HEK293 (cell line): Measurements from ENCODE around the gene ZNF565.
A peak's percentile ranks its signal among the peaks of the same experiment; 100 is the strongest.

ENCODE experiments used
- GFI1B ChIP-seq: fragments of 450-650 bp; formaldehyde crosslinking; IDR thresholded peaks from 2 replicates; pipeline ENCODE4 v1.5.1; 2016; ENCODE audit warnings: missing biosample characterization, missing genetic modification characterization
- KLF8 ChIP-seq: fragments of 450-650 bp; formaldehyde crosslinking; IDR thresholded peaks from 2 replicates; pipeline ENCODE4 v1.5.1; 2016; ENCODE audit warnings: missing biosample characterization, missing genetic modification characterization
- MEIS1 ChIP-seq: sonication (generic); formaldehyde crosslinking; IDR thresholded peaks from 2 replicates; pipeline ENCODE4 v1.8.1; 2022; ENCODE audit warnings: missing genetic modification reagents, mild to moderate bottlenecking, borderline replicate concordance
- PBX3 ChIP-seq: sonication (generic); formaldehyde crosslinking; IDR thresholded peaks from 2 replicates; pipeline ENCODE4 v1.8.1; 2022; ENCODE audit warnings: mild to moderate bottlenecking, moderate library complexity, missing genetic modification reagents
- PRDM6 ChIP-seq: fragments of 450-650 bp; formaldehyde crosslinking; IDR thresholded peaks from 2 replicates; pipeline ENCODE4 v1.5.1; 2017; ENCODE audit warnings: missing biosample characterization, missing genetic modification characterization
- RBAK ChIP-seq: fragments of 450-650 bp; formaldehyde crosslinking; IDR thresholded peaks from 2 replicates; pipeline ENCODE4 v1.5.1; 2016; ENCODE audit warnings: missing biosample characterization, missing genetic modification characterization
- SP7 ChIP-seq: fragments of 450-650 bp; formaldehyde crosslinking; IDR thresholded peaks from 2 replicates; pipeline ENCODE4 v1.5.1; 2016; ENCODE audit warnings: missing biosample characterization, missing genetic modification characterization
- ZBTB17 ChIP-seq: fragments of 450-650 bp; formaldehyde crosslinking; IDR thresholded peaks from 2 replicates; pipeline ENCODE4 v1.5.1; 2016; ENCODE audit warnings: missing biosample characterization, missing genetic modification characterization
- ZBTB48 ChIP-seq: fragments of 450-650 bp; formaldehyde crosslinking; IDR thresholded peaks from 2 replicates; pipeline ENCODE4 v1.5.1; 2016; ENCODE audit warnings: missing biosample characterization, missing genetic modification characterization
- ZFP3 ChIP-seq: fragments of 450-650 bp; formaldehyde crosslinking; IDR thresholded peaks from 2 replicates; pipeline ENCODE4 v1.5.1; 2016; ENCODE audit warnings: low read depth, missing biosample characterization, missing genetic modification characterization
- ZFP37 ChIP-seq: fragments of 450-650 bp; formaldehyde crosslinking; IDR thresholded peaks from 2 replicates; pipeline ENCODE4 v1.5.1; 2016; ENCODE audit warnings: missing biosample characterization, missing genetic modification characterization
- ZFP41 ChIP-seq: fragments of 450-650 bp; formaldehyde crosslinking; IDR thresholded peaks from 2 replicates; pipeline ENCODE4 v1.5.1; 2016; ENCODE audit warnings: missing biosample characterization, missing genetic modification characterization, borderline replicate concordance
- ZFP69B ChIP-seq: fragments of 450-650 bp; formaldehyde crosslinking; IDR thresholded peaks from 2 replicates; pipeline ENCODE4 v1.5.1; 2016; ENCODE audit warnings: missing biosample characterization, missing genetic modification characterization
- ZNF112 ChIP-seq: fragments of 450-650 bp; formaldehyde crosslinking; IDR thresholded peaks from 2 replicates; pipeline ENCODE4 v1.5.0; 2017; ENCODE audit warnings: missing biosample characterization, missing genetic modification characterization
- ZNF169 ChIP-seq: fragments of 450-650 bp; formaldehyde crosslinking; IDR thresholded peaks from 2 replicates; pipeline ENCODE4 v1.5.1; 2016; ENCODE audit warnings: missing biosample characterization, missing genetic modification characterization
- ZNF2 ChIP-seq: fragments of 450-650 bp; formaldehyde crosslinking; IDR thresholded peaks from 2 replicates; pipeline ENCODE4 v1.5.1; 2016; ENCODE audit warnings: missing biosample characterization, missing genetic modification characterization
- ZNF341 ChIP-seq: fragments of 450-650 bp; formaldehyde crosslinking; IDR thresholded peaks from 2 replicates; pipeline ENCODE4; 2016; ENCODE audit warnings: low read depth, missing biosample characterization, missing genetic modification characterization
- ZNF350 ChIP-seq: fragments of 450-650 bp; formaldehyde crosslinking; IDR thresholded peaks from 2 replicates; pipeline ENCODE4 v1.5.0; 2017; ENCODE audit warnings: missing biosample characterization, mild to moderate bottlenecking, missing genetic modification characterization
- ZNF426 ChIP-seq: fragments of 450-650 bp; formaldehyde crosslinking; IDR thresholded peaks from 2 replicates; pipeline ENCODE4 v1.5.1; 2017; ENCODE audit warnings: missing biosample characterization, missing genetic modification characterization, mild to moderate bottlenecking, inconsistent platforms, moderate library complexity
- ZNF473 ChIP-seq: fragments of 450-650 bp; formaldehyde crosslinking; IDR thresholded peaks from 2 replicates; pipeline ENCODE4 v1.5.1; 2017; ENCODE audit warnings: missing biosample characterization, missing genetic modification characterization
- ZNF48 ChIP-seq: fragments of 450-650 bp; formaldehyde crosslinking; IDR thresholded peaks from 2 replicates; pipeline ENCODE4 v1.5.1; 2016; ENCODE audit warnings: missing biosample characterization, missing genetic modification characterization
- ZNF510 ChIP-seq: fragments of 450-650 bp; formaldehyde crosslinking; IDR thresholded peaks from 2 replicates; pipeline ENCODE4 v1.5.1; 2018; ENCODE audit warnings: mild to moderate bottlenecking, missing genetic modification characterization, missing biosample characterization; ENCODE audit not compliant: insufficient replicate concordance
- ZNF600 ChIP-seq: fragments of 450-650 bp; formaldehyde crosslinking; IDR thresholded peaks from 2 replicates; pipeline ENCODE4 v1.5.1; 2016; ENCODE audit warnings: missing biosample characterization, missing genetic modification characterization
- ZNF639 ChIP-seq: fragments of 450-650 bp; formaldehyde crosslinking; IDR thresholded peaks from 2 replicates; pipeline ENCODE4 v1.5.1; 2016; ENCODE audit warnings: missing biosample characterization, missing genetic modification characterization
- ZNF707 ChIP-seq: fragments of 450-650 bp; formaldehyde crosslinking; IDR thresholded peaks from 2 replicates; pipeline ENCODE4 v1.5.1; 2016; ENCODE audit warnings: missing biosample characterization, missing genetic modification characterization
- ZNF830 ChIP-seq: fragments of 450-650 bp; IDR thresholded peaks from 2 replicates; pipeline ENCODE4 v1.5.0; 2018; ENCODE audit warnings: missing biosample characterization, missing genetic modification characterization, low read depth, mild to moderate bottlenecking, moderate library complexity
- TF ChIP-seq, protein P1 (sequence below): fragments of 450-650 bp; formaldehyde crosslinking; IDR thresholded peaks from 2 replicates; pipeline ENCODE4; 2016; ENCODE audit warnings: missing biosample characterization, missing genetic modification characterization
- TF ChIP-seq, protein P2 (sequence below): fragments of 450-650 bp; formaldehyde crosslinking; IDR thresholded peaks from 2 replicates; pipeline ENCODE4 v1.5.1; 2016; ENCODE audit warnings: missing biosample characterization, missing genetic modification characterization, borderline replicate concordance
- TF ChIP-seq, protein P3 (sequence below): fragments of 450-650 bp; formaldehyde crosslinking; IDR thresholded peaks from 2 replicates; pipeline ENCODE4 v1.5.1; 2016; ENCODE audit warnings: missing biosample characterization, missing genetic modification characterization

Gene ZNF565

DNA sequence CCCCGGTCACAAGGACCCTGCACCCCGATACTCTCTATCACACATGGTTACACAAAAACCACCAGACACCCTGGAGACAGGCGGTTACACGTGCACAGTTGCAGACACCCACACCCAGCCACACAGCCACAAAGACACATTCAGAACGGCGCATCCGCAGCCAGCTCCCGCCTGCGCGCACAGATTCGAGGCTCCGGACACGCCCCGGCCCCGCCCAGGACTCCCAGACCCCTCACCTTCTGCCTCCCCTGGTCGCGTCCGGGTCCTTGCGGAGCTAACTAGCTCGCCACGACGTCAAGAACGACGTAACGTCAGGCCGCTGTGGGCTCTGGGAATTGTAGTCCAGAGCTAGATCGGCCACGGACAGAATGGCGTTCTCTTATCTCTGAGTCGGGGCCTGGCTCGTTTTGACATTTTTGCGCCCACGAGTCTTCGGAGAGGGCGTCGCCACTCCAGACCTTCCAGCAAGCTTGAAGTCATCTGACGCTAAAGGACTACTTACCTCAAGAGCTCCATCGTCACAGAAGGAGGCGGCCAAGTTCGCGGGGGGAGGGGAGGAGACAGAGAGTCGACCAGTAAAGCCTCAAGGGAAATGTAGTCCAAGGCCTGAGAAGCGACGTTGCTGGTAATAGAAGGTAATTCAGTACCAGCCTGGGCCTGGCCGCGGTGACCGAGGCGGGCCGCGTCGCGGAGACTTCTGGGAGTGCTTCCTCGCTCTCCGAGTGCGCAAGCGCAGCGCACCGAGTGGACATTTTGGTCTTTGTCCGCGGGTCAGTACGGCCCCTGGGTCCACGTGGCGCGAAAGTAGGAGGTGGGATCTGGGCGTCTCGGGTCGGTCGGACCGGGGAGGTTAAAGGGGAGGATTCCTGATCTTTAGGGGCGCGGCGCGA, at the start of gene ZNF565, which contains the start of gene ZNF146 (continued):
- TF ChIP-seq, protein P1, sequence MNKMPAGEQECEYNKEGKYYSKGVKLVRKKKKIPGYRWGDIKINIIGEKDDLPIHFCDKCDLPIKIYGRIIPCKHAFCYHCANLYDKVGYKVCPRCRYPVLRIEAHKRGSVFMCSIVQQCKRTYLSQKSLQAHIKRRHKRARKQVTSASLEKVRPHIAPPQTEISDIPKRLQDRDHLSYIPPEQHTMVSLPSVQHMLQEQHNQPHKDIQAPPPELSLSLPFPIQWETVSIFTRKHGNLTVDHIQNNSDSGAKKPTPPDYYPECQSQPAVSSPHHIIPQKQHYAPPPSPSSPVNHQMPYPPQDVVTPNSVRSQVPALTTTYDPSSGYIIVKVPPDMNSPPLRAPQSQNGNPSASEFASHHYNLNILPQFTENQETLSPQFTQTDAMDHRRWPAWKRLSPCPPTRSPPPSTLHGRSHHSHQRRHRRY (tag by site-specific recombination), result no peak
- TF ChIP-seq ZNF169 (tag by site-specific recombination) (no peak), ZNF707 (no peak), ZNF510 (tag by site-specific recombination) (no peak), ZNF639 (no peak; the same call in none of the 2 replicates), ZNF830 (no peak), ZNF112 (tag by site-specific recombination) (no peak), ZBTB17 (tag by site-specific recombination) (peak; percentile 100), PRDM6 (tag by site-specific recombination) (no peak), MEIS1 (CRISPR knock-in tag) (no peak), ZFP37 (tag by site-specific recombination) (no peak; the same call in 1 of the 2 replicates), PBX3 (CRISPR knock-in tag) (0 out of 2 replicates have a peak, but pooled peaks have one; percentile 35), ZNF600 (peak; percentile 88; the same call in 1 of the 2 replicates), ZNF426 (tag by site-specific recombination) (no peak), ZNF473 (tag by site-specific recombination) (no peak), ZFP69B (tag by site-specific recombination) (no peak), ZNF341 (tag by site-specific recombination) (peak; percentile 96), ZNF350 (tag by site-specific recombination) (no peak), GFI1B (no peak), ZFP41 (tag by site-specific recombination) (no peak), RBAK (no peak), ZFP3 (tag by site-specific recombination) (no peak), SP7 (tag by site-specific recombination) (peak; percentile 83; the same call in 1 of the 2 replicates), ZNF48 (no peak), KLF8 (tag by site-specific recombination) (peak; percentile 97), ZNF2 (tag by site-specific recombination) (peak; percentile 89; the same call in 1 of the 2 replicates), ZBTB48 (tag by site-specific recombination) (0 out of 2 replicates have a peak, but pooled peaks have one; percentile 93)
- TF ChIP-seq, protein P2, sequence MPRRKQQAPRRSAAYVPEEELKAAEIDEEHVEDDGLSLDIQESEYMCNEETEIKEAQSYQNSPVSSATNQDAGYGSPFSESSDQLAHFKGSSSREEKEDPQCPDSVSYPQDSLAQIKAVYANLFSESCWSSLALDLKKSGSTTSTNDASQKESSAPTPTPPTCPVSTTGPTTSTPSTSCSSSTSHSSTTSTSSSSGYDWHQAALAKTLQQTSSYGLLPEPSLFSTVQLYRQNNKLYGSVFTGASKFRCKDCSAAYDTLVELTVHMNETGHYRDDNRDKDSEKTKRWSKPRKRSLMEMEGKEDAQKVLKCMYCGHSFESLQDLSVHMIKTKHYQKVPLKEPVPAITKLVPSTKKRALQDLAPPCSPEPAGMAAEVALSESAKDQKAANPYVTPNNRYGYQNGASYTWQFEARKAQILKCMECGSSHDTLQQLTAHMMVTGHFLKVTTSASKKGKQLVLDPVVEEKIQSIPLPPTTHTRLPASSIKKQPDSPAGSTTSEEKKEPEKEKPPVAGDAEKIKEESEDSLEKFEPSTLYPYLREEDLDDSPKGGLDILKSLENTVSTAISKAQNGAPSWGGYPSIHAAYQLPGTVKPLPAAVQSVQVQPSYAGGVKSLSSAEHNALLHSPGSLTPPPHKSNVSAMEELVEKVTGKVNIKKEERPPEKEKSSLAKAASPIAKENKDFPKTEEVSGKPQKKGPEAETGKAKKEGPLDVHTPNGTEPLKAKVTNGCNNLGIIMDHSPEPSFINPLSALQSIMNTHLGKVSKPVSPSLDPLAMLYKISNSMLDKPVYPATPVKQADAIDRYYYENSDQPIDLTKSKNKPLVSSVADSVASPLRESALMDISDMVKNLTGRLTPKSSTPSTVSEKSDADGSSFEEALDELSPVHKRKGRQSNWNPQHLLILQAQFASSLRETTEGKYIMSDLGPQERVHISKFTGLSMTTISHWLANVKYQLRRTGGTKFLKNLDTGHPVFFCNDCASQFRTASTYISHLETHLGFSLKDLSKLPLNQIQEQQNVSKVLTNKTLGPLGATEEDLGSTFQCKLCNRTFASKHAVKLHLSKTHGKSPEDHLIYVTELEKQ, result no peak
- TF ChIP-seq, protein P3, sequence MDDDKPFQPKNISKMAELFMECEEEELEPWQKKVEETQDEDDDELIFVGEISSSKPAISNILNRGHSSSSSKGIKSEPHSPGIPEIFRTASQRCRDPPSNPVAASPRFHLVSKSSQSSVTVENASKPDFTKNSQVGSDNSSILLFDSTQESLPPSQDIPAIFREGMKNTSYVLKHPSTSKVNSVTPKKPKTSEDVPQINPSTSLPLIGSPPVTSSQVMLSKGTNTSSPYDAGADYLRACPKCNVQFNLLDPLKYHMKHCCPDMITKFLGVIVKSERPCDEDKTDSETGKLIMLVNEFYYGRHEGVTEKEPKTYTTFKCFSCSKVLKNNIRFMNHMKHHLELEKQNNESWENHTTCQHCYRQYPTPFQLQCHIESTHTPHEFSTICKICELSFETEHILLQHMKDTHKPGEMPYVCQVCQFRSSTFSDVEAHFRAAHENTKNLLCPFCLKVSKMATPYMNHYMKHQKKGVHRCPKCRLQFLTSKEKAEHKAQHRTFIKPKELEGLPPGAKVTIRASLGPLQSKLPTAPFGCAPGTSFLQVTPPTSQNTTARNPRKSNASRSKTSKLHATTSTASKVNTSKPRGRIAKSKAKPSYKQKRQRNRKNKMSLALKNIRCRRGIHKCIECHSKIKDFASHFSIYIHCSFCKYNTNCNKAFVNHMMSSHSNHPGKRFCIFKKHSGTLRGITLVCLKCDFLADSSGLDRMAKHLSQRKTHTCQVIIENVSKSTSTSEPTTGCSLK (tag by site-specific recombination), result no peak
